Fibroblast of skin of back (primary cell): Measurements from ENCODE around the gene ARHGAP32.
"Not testable (repeated sequence)": the region's sequence is repeated elsewhere in the genome, so short reads cannot be mapped to it uniquely, and the experiment has no call there.

Experiments
- DNase-seq: peaks from one replicate; pipeline ENCODE4 v3.0.0-alpha.2; 2013

Gene ARHGAP32

GRCh38 chr11:129021295-129021694 lies 170.8 kb downstream of the ARHGAP32 start:
- DNase-seq: no peak

GRCh38 chr11:129018991-129019390 lies 173.1 kb downstream of the ARHGAP32 start:
- no peak for DNase-seq

GRCh38 chr11:129018126-129018525 lies 174.0 kb downstream of the ARHGAP32 start:
- no peak for DNase-seq

GRCh38 chr11:129013737-129014475 lies 178.2 kb downstream of the ARHGAP32 start:
- DNase-seq: no peak

GRCh38 chr11:129012880-129013279 lies 179.2 kb downstream of the ARHGAP32 start:
- no peak for DNase-seq

DNA sequence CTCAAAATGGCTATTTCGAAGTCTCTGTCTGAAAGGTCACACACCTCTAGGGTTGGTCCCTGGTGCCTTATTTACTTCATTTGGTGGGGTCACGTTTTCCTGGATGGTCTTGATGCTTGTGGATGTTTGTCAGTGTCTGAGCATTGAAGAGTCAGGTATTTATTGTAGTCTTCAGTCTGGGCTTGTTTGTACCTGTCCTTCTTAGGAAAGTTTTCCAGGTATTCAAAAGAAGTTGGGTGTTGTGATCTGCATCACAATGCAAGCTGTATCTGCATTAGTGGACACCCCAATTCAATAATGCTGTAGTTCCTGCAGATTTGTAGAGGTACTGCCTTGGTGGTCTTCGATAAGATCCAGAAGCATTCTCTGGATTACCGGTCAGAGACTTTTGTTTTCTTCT lies 186.0 kb downstream of the ARHGAP32 start:
- no peak for DNase-seq

DNA sequence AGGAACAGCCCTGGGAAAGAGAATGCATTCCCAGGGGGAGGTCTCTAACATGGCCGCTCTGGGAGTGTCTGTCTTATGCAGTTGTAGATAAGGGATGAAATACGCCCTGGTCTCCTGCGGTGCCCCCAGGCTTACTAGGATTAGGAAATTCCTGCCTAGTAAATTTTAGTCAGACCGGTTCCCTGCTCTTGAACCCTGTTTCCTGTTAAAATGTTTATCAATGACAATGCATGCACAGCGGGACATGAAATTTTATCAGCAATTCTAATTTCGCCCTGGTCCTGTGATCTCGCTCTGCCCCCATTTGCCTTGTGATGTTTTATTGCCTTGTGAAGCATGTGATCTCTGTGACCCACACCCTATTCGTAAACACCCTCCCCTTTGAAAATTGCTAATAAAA lies 193.0 kb downstream of the ARHGAP32 start:
- not testable (repeated sequence) for DNase-seq

DNA sequence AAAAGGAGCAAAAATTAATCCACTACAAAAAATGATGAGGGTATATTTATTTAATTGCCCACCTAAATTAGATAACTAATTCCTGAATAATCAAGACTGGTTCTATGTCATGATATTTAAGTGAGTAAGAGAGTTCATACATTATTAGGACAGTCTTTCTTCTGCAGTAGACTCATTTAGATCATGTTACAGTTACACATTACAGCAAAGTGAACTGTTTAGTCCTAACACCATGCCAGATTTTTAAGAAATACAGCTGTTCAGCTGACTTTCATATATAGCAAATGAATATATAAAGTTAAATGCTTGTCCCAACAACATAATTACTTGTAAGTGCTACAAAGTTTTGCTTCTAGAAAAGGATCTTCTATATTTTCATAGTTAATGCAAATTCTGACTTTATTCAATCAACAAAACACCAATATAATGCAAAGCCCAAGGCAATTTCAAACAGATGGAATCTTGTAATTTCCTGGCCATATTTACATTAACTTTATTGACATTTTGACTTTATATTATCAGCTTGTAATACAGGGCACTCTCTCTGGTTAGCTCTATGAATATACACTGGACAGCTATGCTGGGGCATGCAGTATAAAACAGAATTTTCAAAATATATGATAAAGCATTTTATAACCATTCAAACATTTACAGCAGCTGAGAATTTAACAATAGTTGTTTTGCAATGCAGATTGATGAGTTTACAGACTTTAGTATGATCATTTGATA lies 203.7 kb downstream of the ARHGAP32 start:
- no peak for DNase-seq

DNA sequence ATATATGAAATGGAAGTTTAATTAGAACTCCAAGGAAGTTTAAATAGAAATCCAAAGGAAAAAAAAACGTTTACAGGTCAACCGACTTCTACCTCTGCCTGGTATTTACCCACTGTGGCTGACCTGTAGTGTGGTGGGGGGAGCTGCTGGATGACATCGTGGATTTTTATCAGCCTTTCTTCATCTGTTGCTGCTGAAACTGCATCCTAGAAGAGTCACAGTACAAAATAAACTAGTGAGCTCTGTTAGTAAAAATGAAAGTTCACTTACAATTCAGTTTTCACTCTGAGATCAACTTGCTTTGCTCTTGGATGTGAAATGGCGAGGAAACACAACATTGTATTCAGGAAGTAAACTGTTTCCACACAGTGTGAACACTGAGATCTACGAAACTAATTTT lies 206.2 kb downstream of the ARHGAP32 start:
- no peak for DNase-seq

GRCh38 chr11:128983023-128983422 lies 209.1 kb downstream of the ARHGAP32 start:
- no peak for DNase-seq

- no peak for DNase-seq
These were observed 210.9 kb downstream of the ARHGAP32 start for GRCh38 chr11:128981254-128981653.

DNA sequence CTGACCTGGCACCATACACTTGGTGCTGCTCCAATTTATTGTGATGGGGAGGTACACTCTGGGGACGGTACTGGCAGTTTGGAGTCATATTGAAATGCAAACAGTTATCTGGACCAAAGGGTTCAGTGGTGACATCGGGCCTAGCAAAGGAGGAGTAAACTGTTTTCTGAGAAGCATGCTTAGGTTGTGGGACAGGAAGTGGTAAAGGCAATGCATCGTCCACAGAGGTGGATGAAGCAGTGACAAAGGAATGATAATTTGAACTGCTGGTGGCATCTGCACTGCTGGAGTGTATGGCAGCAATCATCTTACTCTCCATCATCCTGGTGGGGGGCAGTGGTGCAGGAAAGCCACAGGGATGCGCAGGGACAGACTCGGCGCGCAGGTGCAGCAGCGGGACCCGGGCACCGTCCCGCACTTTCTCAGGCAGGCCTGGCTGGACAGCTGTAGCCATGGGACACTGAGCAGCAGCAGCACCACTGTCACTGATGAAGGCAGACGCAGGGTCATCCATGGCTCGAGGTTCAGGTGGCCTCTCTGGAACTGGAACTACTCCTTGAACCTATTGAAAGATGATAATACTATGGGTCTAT lies 221.4 kb downstream of the ARHGAP32 start:
- no peak for DNase-seq

- DNase-seq: no peak
These were observed 223.2 kb downstream of the ARHGAP32 start for GRCh38 chr11:128968916-128969315.

DNA sequence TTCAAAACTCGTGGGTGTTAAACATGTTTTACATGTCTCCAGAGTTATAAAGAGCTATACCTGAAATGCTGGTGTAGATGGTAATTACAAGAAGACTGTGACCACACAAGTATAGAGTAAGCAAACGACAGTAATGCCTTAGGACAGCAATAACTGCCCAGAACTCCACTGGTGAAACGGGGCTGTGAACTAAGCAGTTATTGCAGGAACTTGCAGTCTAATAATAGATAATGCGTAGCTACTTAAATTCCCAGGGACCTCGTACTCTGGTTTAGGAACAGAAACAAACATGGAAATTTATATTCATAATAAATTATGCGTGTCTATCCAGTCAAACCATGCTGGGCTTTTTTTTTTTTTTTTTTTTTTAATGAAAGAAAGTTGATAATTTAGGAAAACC lies 224.5 kb downstream of the ARHGAP32 start:
- no peak for DNase-seq

- no peak for DNase-seq
These were observed 226.6 kb downstream of the ARHGAP32 start for GRCh38 chr11:128965485-128965884.

- no peak for DNase-seq
These were observed 227.6 kb downstream of the ARHGAP32 start for GRCh38 chr11:128964463-128964930.

DNA sequence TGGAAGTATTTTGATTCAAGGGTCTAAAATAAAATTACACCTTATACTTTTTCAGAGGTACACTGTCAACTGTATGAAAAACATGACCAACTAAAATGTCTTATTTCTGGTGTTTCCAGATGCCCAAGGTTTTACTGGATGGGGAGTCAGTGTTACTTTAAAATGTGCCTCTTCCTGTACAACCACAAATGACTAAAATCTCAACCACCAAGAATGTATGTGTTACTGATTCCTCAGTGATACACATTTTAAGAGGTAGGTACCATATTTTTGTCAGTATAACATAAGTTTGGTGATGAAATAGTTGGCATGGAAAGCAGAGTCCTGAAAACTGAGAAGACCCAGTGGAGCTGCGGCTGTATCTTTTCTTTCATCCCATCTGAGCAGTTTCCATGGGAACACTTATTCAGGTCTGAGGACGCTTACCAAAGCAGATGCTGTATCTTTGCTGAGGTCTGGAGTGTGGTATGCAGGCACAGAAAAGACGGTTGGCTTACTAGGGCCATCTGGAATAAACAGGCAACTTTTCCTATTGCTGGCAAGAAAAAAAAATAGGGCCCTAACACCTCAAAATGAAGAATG lies 228.3 kb downstream of the ARHGAP32 start:
- no peak for DNase-seq

DNA sequence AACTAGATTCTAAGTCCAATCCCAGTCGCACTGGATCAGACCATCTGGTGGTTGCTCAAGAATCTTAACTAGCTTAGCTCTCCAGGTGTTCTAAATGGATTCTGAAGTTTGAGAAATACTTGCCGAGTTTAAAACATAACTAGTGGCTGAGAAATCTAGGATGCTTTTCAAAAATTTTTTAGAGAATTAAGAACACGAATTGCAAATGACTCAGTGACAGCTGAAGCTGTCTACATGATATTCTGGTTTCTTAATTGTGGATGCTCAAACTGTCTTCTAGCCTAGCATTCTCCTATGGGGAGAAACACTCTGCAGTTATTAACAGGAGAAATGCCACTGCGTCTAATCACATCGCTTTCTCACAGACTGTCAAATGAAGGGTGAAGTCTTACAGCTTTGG lies 229.2 kb downstream of the ARHGAP32 start:
- no peak for DNase-seq

DNA sequence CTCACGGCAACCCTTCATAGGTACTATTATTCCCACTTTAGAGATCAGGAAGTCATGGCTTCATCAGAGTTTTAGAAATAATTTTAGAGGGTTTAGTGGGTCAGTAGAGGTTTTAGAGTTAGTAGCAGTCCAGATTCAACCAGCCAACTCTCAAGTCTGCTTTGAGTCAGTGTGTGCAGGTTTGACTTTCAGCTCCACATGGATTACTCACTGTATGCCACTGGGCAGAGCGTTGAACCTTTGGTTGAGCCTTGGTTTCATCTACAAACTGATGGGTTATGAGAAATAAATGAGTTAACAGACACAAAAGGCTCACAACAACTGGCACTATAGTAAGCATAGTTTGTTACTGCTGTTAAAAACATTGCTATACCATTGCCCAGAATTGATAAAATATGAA lies 230.5 kb downstream of the ARHGAP32 start:
- no peak for DNase-seq

DNA sequence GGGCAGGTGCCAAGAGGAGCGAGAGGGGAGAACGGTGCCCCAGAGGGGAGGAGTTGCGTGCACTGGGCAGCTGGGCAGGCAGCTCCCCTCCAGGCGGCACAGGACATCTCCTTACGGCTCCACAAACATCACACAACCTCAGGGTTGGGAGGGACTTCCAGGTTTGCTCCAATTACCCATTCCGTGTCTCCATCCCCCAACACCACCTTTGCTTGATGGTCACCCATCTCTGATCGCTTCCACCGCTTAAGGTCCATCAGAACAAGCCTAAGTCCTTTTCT lies 235.0 kb downstream of the ARHGAP32 start:
- no peak for DNase-seq

GRCh38 chr11:128956401-128957201 lies 235.5 kb downstream of the ARHGAP32 start:
- peak; percentile 77 for DNase-seq

DNA sequence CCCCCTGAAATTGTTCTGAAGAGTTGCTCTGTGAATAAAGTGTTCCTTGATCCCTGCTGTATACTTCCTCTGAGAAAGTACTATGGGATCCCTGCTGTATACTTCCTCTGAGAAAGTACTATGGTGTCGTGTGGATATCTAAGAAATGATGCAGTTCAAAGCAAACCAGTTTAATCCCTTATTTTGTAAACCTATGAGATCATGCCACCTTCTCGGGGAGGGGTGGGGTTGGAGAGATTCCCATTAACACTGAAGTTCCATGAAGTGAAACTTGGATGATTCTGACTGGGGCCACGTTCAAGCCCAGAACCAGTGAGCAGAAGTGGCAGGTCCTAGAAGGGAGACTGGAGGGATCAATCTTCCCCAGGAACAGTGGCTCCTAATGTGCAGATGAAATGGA lies 236.5 kb downstream of the ARHGAP32 start:
- no peak for DNase-seq

DNA sequence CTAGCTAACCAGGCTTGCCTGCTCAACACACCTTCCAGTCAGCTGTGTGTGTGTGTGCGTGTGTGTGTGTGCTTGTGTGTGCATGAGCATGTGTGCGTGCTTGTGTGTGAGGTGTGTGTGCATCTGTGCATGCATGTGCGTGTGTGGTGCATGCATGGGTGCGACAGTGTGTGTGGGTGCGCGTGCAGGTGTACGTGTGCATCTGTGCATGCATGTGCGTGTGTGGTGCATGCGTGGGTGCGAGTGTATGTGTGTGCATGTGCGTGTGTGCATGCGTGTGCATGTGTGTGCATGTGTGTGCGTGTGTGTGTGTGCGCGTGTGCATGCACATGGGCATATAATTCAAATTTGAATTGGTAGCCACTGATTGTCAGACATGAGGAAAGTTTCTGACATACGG lies 239.0 kb downstream of the ARHGAP32 start:
- no peak for DNase-seq
